Endodermal cell (in vitro differentiated cells): Measurements from ENCODE around the gene MED17. TPM values are rescaled to one million over a fixed set of nuclear protein-coding genes. Genes with fewer than 3 reads are reported as not detected.
"Not testable (repeated sequence)": the region's sequence is repeated elsewhere in the genome, so short reads cannot be mapped to it uniquely, and the experiment has no call there.

ENCODE experiments used
- DNase-seq: peaks from one replicate; pipeline ENCODE4 v3.0.0-alpha.2; 2017
- H3K27ac ChIP-seq: 2 replicates; pipeline ENCODE4 v1.5.1; 2013; ENCODE audit warnings: mild to moderate bottlenecking, low read depth, low read length, moderate library complexity
- H3K27me3 ChIP-seq: 2 replicates; pipeline ENCODE4 v1.6.1; 2013; ENCODE audit warnings: mild to moderate bottlenecking, low read length, moderate library complexity; ENCODE audit not compliant: insufficient read depth, control insufficient read depth, poor library complexity, severe bottlenecking
- H3K36me3 ChIP-seq: 2 replicates; pipeline ENCODE4 v1.7.0; 2013; ENCODE audit warnings: mild to moderate bottlenecking, low read length, moderate library complexity; ENCODE audit not compliant: control insufficient read depth, insufficient read depth
- H3K4me1 ChIP-seq: one replicate; pipeline ENCODE4 v1.7.0; 2013; ENCODE audit warnings: low read length; ENCODE audit not compliant: control insufficient read depth, insufficient read depth
- H3K4me3 ChIP-seq: 2 replicates; pipeline ENCODE4 v1.5.1; 2013; ENCODE audit warnings: mild to moderate bottlenecking, low read length, moderate library complexity
- H3K9ac ChIP-seq: 2 replicates; pipeline ENCODE4 v1.6.1; 2013; ENCODE audit warnings: mild to moderate bottlenecking, low read length, moderate library complexity; ENCODE audit not compliant: poor library complexity, severe bottlenecking; ENCODE audit errors: extremely low read depth
- H3K9me3 ChIP-seq: 2 replicates; pipeline ENCODE4 v1.6.1; 2013; ENCODE audit warnings: mild to moderate bottlenecking, low read length, moderate library complexity; ENCODE audit not compliant: control insufficient read depth
- H3K27ac Mint-ChIP-seq: 2 replicates; pipeline ENCODE4 v1.8.0; 2020; ENCODE audit warnings: mixed read lengths
- H3K27me3 Mint-ChIP-seq: 2 replicates; pipeline ENCODE4 v1.8.0; 2021; ENCODE audit warnings: mild to moderate bottlenecking, mixed read lengths; ENCODE audit not compliant: insufficient read depth
- H3K36me3 Mint-ChIP-seq: 2 replicates; pipeline ENCODE4 v1.8.0; 2020; ENCODE audit warnings: low read depth, mixed read lengths
- H3K4me1 Mint-ChIP-seq: 2 replicates; pipeline ENCODE4 v1.8.0; 2020; ENCODE audit warnings: mixed read lengths
- H3K4me3 Mint-ChIP-seq: 2 replicates; pipeline ENCODE4 v1.8.0; 2020; ENCODE audit warnings: mild to moderate bottlenecking, moderate library complexity, mixed read lengths
- H3K9me3 Mint-ChIP-seq: 2 replicates; pipeline ENCODE4 v1.8.0; 2020; ENCODE audit warnings: mild to moderate bottlenecking, mixed read lengths
- CTCF ChIP-seq: fragments of 200-600 bp; sonication (generic); conservative IDR thresholded peaks from 2 replicates; pipeline ENCODE4 v1.5.0; 2021; ENCODE audit warnings: antibody characterized with exemption, mild to moderate bottlenecking
- WGBS, 2 experiments: methylation state at CpG; one replicate each; pipeline versions ENCODE4 v1.1.5 to v1.1.7; 2013; ENCODE audit warnings: missing lambda C conversion rate in 2 of 2, mixed read lengths in 1 of 2; ENCODE audit not compliant: insufficient coverage in 1 of 2, insufficient read length in 1 of 2; 5-methylcytosine and 5-hydroxymethylcytosine counted together
- total RNA-seq, 2 donors: library from RNA; stranded (reverse); fragmentation: NEBNext Ultra II Directional in 1 of 2; extraction: Animal tissue kit (Norgen Biotek cat#: 25700) in 1 of 2; gene quantifications; 2 replicates in 1 of 2; 3 replicates in 1 of 2; pipeline ENCODE4 v1.2.1, GENCODE V29; 2021

MED17 gene
- total RNA-seq, 2 donors from 2014 or later: 40.6 to 46.2 TPM

- no peak overlapping the region for H3K4me3 ChIP-seq
- Mint-ChIP-seq H3K4me1 (peaks cover 29% of the 10 kb centered on the region), H3K36me3 (peaks cover 2% of the 10 kb centered on the region), H3K9me3 (peaks cover under 1% of the 10 kb centered on the region), H3K27me3 (no peaks in the 10 kb centered on the region), H3K27ac (no peak overlapping the region), H3K4me3 (no peak overlapping the region)
- peaks cover 27% of the 10 kb centered on the region for H3K9me3 ChIP-seq
- no peak overlapping the region for H3K27ac ChIP-seq
- no peak overlapping the region for H3K9ac ChIP-seq
- no peaks in the 10 kb centered on the region for H3K4me1 ChIP-seq
- WGBS, 2 experiments: 83 to 90% methylated on average over 1 to 3 of the region's 3 CpGs
- no peaks in the 10 kb centered on the region for H3K27me3 ChIP-seq
- H3K36me3 ChIP-seq: no peaks in the 10 kb centered on the region
- peak; percentile 88 for DNase-seq
- TF ChIP-seq CTCF: no peak
These were observed 11.0 kb upstream of the MED17 start for GRCh38 chr11:93773045-93773477.

GRCh38 chr11:93773601-93774200 lies 10.4 kb upstream of the MED17 start:
- H3K36me3 Mint-ChIP-seq: peaks cover under 1% of the 10 kb centered on the region
- WGBS, 2 experiments: 94 to 95% methylated on average over 8 to 10 of the region's 10 CpGs
- no peak for TF ChIP-seq CTCF
- H3K27ac Mint-ChIP-seq: no peak overlapping the region
- peaks cover 23% of the 10 kb centered on the region for H3K4me1 Mint-ChIP-seq
- H3K9me3 Mint-ChIP-seq: no peaks in the 10 kb centered on the region
- Histone ChIP-seq H3K9ac (no peak overlapping the region), H3K4me1 (no peaks in the 10 kb centered on the region), H3K9me3 (peaks cover 25% of the 10 kb centered on the region), H3K27me3 (no peaks in the 10 kb centered on the region), H3K36me3 (no peaks in the 10 kb centered on the region), H3K4me3 (no peak overlapping the region), H3K27ac (no peak overlapping the region)
- H3K4me3 Mint-ChIP-seq: no peak overlapping the region
- no peaks in the 10 kb centered on the region for H3K27me3 Mint-ChIP-seq
- DNase-seq: no peak

- H3K4me3 ChIP-seq, H3K27me3 ChIP-seq, H3K9me3 Mint-ChIP-seq, DNase-seq, H3K27ac Mint-ChIP-seq, H3K4me1 ChIP-seq, H3K36me3 Mint-ChIP-seq, H3K9ac ChIP-seq, H3K27me3 Mint-ChIP-seq, H3K4me3 Mint-ChIP-seq, H3K36me3 ChIP-seq, H3K27ac ChIP-seq: not testable (repeated sequence)
- WGBS, 2 experiments: 96% methylated on average over 3 of the region's 3 CpGs; no CpG with 5 or more reads in 1 of the 2 experiments
- H3K9me3 ChIP-seq: peaks cover 25% of the 10 kb centered on the region
- peaks cover 17% of the 10 kb centered on the region for H3K4me1 Mint-ChIP-seq
These were observed 9.5 kb upstream of the MED17 start for GRCh38 chr11:93774560-93774959.

- TF ChIP-seq CTCF: peak; percentile 77
- peaks cover 12% of the 10 kb centered on the region for H3K4me1 Mint-ChIP-seq
- DNase-seq: peak; percentile 85
- H3K4me3 Mint-ChIP-seq: no peak overlapping the region
- peaks cover 10% of the 10 kb centered on the region for H3K36me3 Mint-ChIP-seq
- H3K9ac ChIP-seq: no peak overlapping the region
- H3K4me3 ChIP-seq: no peak overlapping the region
- H3K9me3 ChIP-seq: peaks cover 25% of the 10 kb centered on the region
- H3K36me3 ChIP-seq: no peaks in the 10 kb centered on the region
- H3K27me3 Mint-ChIP-seq: no peaks in the 10 kb centered on the region
- H3K27me3 ChIP-seq: no peaks in the 10 kb centered on the region
- no peaks in the 10 kb centered on the region for H3K4me1 ChIP-seq
- 0 to 100% methylated on average over 1 of the region's 2 CpGs for WGBS, 2 experiments
- no peak overlapping the region for H3K27ac Mint-ChIP-seq
- no peaks in the 10 kb centered on the region for H3K9me3 Mint-ChIP-seq
- H3K27ac ChIP-seq: no peak overlapping the region
These were observed 8.8 kb upstream of the MED17 start for GRCh38 chr11:93775289-93775688.
